SK-N-SH treated with all-trans-retinoic acid at 6 μM for 48 hours (cell line): ENCODE results near the gene TSSC4.
A peak's percentile ranks its signal among the peaks of the same experiment; 100 is the strongest.

Experiments used
- ATAC-seq: fragments of 200-7000 bp; cut with Tn5 transposase; 3 replicates; pipeline ENCODE4 v1.9.1; 2020; ENCODE audit warnings: mild to moderate bottlenecking, moderate library complexity
- ARNTL ChIP-seq: fragments of 450-650 bp; formaldehyde crosslinking; IDR thresholded peaks from 2 replicates; pipeline ENCODE4 v1.5.0; 2020; ENCODE audit warnings: low read depth, mild to moderate bottlenecking, moderate library complexity, borderline replicate concordance
- BACH2 ChIP-seq: fragments of 250-450 bp; sonication (Bioruptor Pico); IDR thresholded peaks from 2 replicates; pipeline ENCODE4 v1.9.0; 2021; ENCODE audit warnings: mild to moderate bottlenecking, borderline replicate concordance
- CREB5 ChIP-seq: fragments of 250-450 bp; sonication (Bioruptor Pico); IDR thresholded peaks from 2 replicates; pipeline ENCODE4 v1.5.1; 2020; ENCODE audit warnings: low read depth, mild to moderate bottlenecking, moderate library complexity
- CSRNP3 ChIP-seq: fragments of 250-450 bp; sonication (Bioruptor Pico); IDR thresholded peaks from 2 replicates; pipeline ENCODE4 v1.5.1; 2021; ENCODE audit warnings: mild to moderate bottlenecking, moderate library complexity
- ESRRG ChIP-seq: fragments of 250-450 bp; sonication (Bioruptor Pico); IDR thresholded peaks from 2 replicates; pipeline ENCODE4 v1.6.1; 2021; ENCODE audit warnings: mild to moderate bottlenecking
- GLIS3 ChIP-seq: fragments of 250-450 bp; sonication (Bioruptor Pico); IDR thresholded peaks from 2 replicates; pipeline ENCODE4 v1.5.0; 2020; ENCODE audit warnings: mild to moderate bottlenecking, moderate library complexity
- ISL1 ChIP-seq: fragments of 250-450 bp; sonication (Bioruptor Pico); IDR thresholded peaks from 2 replicates; pipeline ENCODE4 v2.1.2; 2022; ENCODE audit warnings: mild to moderate bottlenecking, moderate library complexity
- OSR1 ChIP-seq: fragments of 250-450 bp; sonication (Bioruptor Pico); IDR thresholded peaks from 2 replicates; pipeline ENCODE4 v1.8.0; 2022; ENCODE audit warnings: moderate library complexity, mild to moderate bottlenecking, inconsistent platforms
- PATZ1 ChIP-seq: fragments of 250-450 bp; sonication (Bioruptor Pico); IDR thresholded peaks from 2 replicates; pipeline ENCODE4 v1.8.0; 2020; ENCODE audit warnings: mild to moderate bottlenecking, moderate library complexity, borderline replicate concordance
- RARB ChIP-seq: fragments of 250-450 bp; sonication (Bioruptor Pico); IDR thresholded peaks from 2 replicates; pipeline ENCODE4 v1.8.0; 2021; ENCODE audit warnings: mild to moderate bottlenecking, moderate library complexity
- TCF4 ChIP-seq: fragments of 250-450 bp; sonication (Bioruptor Pico); IDR thresholded peaks from 2 replicates; pipeline ENCODE4 v1.8.0; 2021; ENCODE audit warnings: mild to moderate bottlenecking, moderate library complexity, borderline replicate concordance
- ZC3H10 ChIP-seq: fragments of 250-450 bp; sonication (Bioruptor Pico); IDR thresholded peaks from 2 replicates; pipeline ENCODE4 v1.5.1; 2021; ENCODE audit warnings: mild to moderate bottlenecking, moderate library complexity
- ZNF565 ChIP-seq: fragments of 450-650 bp; formaldehyde crosslinking; conservative IDR thresholded peaks from 2 replicates; pipeline ENCODE4 v1.5.0; 2020; ENCODE audit warnings: low read depth, mild to moderate bottlenecking, moderate library complexity
- ZNF70 ChIP-seq: fragments of 450-650 bp; formaldehyde crosslinking; IDR thresholded peaks from 2 replicates; pipeline ENCODE4 v1.5.0; 2020; ENCODE audit warnings: mild to moderate bottlenecking, moderate library complexity
- ZNF8 ChIP-seq: fragments of 450-650 bp; formaldehyde crosslinking; IDR thresholded peaks from 2 replicates; pipeline ENCODE4 v1.5.0; 2020; ENCODE audit warnings: mild to moderate bottlenecking, moderate library complexity

Gene TSSC4

GRCh38 chr11:2416765-2417164 is 16.2 kb downstream of the TSSC4 start:
- ATAC-seq, result no peak
- TF ChIP-seq ZNF8 (CRISPR knock-in tag), result no peak
- no peak for TF ChIP-seq GLIS3 (CRISPR knock-in tag)
- TF ChIP-seq ESRRG (CRISPR knock-in tag), result no peak
- no peak for TF ChIP-seq BACH2
- no peak for TF ChIP-seq CSRNP3 (CRISPR knock-in tag)
- no peak for TF ChIP-seq RARB
- no peak for TF ChIP-seq ZNF565 (CRISPR knock-in tag)
- TF ChIP-seq PATZ1 (CRISPR knock-in tag), result no peak
- TF ChIP-seq, all 23 proteins: peak for 0

- TF ChIP-seq ZC3H10 (CRISPR knock-in tag), result no peak
- no peak for TF ChIP-seq ZNF70 (CRISPR knock-in tag)
- no peak for TF ChIP-seq ARNTL (CRISPR knock-in tag)
- no peak for TF ChIP-seq TCF4 (CRISPR knock-in tag)
- TF ChIP-seq ZNF565 (CRISPR knock-in tag), result no peak
- TF ChIP-seq CREB5, result no peak
- TF ChIP-seq ISL1 (CRISPR knock-in tag), result no peak
- no peak for ATAC-seq
Observed at GRCh38 chr11:2417856-2418692, 17.5 kb downstream of the TSSC4 start.

- TF ChIP-seq RARB, result no peak
- no peak for ATAC-seq
Observed at GRCh38 chr11:2418693-2419360, 18.3 kb downstream of the TSSC4 start.

- no peak for TF ChIP-seq PATZ1 (CRISPR knock-in tag)
- TF ChIP-seq ZNF565 (CRISPR knock-in tag), result no peak
- TF ChIP-seq OSR1 (CRISPR knock-in tag), result no peak
- TF ChIP-seq CREB5, result no peak
- ATAC-seq, result peak; percentile 84
Observed at GRCh38 chr11:2419638-2420501, 19.3 kb downstream of the TSSC4 start.
